Fibroblast of skin of abdomen (primary cell): ENCODE results near the gene CPNE7.
"Not testable (repeated sequence)": the region's sequence is repeated elsewhere in the genome, so short reads cannot be mapped to it uniquely, and the experiment has no call there.

Source experiments
- DNase-seq: peaks from one replicate; pipeline ENCODE4 v3.0.0-alpha.2; 2013

Gene CPNE7

DNA sequence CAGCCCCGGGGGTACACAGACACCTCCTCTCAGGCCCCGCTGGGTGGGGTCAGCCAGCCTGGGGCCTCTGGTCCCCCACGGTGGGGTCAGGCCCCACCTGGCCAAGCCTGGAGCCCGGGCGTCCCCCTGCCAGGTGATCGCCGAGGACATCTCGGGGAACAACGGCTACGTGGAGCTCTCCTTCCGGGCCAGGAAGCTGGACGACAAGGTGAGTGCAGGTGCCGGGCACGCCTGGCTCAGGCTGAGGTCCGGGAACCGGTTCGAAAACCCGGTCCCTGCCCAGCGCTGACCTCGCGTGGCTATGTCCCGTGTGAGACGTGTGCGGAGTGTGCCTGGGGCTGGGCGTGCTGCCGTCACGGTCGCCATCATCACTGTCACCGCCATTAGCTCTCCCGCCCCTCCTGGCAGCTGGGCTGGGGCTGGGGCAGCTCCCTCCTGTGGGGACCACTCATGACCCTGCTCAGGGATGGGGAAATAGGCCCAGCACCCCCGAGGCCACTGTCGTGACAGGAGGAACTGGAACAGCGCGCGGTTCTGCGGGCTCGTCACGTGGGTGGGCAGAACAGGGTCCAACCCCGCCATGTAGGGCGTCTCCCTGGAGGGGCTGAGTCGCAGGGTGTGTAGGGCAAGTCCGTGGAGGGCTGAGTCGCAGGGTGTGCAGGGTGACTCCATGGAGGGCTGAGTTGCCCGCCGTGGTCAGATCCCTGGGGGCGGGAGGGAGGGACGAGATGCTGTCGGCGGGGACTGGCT is 8.5 kb downstream of the CPNE7 start:
- DNase-seq = no peak

DNA sequence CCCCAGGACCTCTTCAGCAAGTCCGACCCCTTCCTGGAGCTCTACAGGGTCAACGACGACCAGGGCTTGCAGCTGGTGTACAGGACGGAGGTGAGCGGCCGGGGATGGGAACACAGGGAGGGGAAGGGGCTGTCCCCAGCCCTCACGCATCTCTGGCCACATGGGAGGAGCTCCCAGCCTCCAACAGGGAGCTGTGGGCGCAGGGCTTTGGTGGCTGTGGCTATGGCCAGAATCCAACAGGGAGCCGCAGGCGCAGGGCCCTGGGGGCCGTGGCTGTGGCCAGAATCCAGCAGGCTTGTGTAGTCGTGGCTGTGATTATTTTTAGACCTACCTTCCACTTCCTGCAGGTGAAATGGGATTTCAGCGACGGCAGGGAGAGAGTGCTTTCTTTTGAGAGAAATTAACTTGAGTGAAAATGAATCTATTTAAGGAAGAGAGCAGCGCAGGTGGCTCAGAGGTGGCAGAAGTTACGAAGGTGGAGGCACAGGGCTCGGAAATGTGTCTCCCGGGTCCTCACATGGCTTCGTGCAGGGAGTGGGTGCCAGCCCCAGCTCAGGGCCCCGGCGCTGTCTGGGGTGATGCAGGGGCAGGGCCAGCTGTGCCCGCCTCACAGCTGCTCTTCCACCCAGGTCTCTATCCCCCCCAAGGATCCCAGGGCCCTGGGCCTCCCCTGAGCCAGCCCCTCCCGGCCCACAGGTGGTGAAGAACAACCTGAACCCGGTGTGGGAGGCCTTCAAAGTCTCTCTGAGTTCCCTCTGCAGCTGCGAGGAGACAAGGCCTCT is 9.4 kb downstream of the CPNE7 start:
- DNase-seq = no peak

DNA sequence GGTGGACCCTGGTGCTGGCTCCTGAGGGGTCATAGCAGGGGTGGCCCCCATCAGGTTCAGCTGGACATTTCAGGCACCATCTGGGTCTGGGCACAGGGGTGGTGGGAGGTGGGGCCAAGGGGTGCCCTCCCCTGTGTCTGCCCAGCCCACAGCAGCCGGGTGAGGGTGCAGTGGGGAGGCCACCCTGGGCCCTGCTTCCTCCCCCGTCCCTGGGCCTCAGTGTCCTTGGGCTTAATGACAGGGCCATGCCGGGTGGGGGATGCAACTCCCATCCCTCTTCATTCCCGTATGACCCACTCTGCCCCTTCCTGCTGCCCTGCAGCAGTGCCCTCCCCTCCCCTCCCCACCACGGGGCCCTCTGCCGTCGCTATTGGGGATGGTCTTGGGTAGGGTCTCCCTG is 10.7 kb downstream of the CPNE7 start:
- no peak for DNase-seq

DNA sequence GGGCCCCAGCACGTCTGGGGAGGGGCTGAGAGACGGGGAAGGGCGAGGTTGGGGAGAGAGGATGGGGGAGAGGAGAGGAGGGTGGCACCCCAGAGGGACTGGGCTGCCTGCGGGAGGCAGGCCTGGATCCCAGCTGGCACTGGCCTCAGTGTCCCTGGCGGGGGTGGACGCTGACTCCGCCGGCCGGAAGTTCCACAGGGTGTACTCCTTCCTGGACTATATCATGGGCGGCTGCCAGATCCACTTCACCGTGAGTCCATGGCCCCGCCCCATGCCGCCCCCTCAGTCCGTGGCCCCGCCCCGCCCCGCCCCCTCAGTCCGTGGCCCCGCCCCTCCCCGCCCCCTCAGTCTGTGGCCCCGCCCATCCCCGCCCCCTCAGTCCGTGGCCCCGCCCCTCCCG is 11.3 kb downstream of the CPNE7 start:
- DNase-seq = no peak

DNA sequence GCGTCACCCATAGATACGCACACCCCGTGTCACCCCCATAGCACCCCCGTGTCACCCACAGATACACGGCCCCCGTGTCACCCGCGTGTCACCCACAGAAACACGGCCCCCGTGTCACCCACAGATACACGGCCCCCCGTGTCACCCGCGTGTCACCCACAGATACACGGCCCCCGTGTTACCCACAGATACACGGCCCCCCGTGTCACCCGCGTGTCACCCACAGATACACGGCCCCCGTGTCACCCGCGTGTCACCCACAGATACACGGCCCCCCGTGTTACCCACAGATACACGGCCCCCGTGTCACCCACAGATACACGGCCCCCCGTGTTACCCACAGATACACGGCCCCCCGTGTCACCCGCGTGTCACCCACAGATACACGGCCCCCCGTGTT is 12.1 kb downstream of the CPNE7 start:
- DNase-seq = not testable (repeated sequence)

DNA sequence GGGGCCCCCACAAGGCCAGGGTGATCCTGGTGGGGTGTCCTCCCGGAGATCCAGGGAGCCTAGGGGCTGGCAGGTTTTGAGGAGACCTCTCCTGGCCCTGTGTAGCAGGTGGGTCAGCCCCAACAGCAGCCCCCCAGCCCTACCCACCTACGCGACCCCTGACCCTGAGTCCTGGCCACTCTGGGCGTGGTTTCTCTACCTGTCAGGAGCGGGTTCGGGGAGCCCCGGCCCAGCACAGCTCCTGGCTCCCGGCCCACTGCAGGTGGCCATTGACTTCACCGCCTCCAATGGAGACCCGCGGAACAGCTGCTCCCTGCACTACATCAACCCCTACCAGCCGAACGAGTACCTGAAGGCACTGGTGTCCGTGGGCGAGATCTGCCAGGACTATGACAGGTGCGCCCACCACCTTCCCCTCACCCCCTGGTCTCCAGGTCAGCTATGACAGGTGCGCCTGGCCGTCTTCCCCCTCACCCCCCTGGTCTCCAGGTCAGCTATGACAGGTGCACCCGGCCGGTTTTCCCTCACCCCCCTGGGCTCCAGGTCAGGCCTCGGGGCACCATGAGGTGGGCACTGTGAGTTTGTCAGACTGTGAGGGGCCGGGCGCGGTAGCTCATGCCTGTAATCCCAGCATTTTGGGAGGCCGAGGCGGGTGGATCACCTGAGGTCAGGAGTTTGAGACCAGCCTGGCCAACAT is 13.0 kb downstream of the CPNE7 start:
- DNase-seq = no peak

DNA sequence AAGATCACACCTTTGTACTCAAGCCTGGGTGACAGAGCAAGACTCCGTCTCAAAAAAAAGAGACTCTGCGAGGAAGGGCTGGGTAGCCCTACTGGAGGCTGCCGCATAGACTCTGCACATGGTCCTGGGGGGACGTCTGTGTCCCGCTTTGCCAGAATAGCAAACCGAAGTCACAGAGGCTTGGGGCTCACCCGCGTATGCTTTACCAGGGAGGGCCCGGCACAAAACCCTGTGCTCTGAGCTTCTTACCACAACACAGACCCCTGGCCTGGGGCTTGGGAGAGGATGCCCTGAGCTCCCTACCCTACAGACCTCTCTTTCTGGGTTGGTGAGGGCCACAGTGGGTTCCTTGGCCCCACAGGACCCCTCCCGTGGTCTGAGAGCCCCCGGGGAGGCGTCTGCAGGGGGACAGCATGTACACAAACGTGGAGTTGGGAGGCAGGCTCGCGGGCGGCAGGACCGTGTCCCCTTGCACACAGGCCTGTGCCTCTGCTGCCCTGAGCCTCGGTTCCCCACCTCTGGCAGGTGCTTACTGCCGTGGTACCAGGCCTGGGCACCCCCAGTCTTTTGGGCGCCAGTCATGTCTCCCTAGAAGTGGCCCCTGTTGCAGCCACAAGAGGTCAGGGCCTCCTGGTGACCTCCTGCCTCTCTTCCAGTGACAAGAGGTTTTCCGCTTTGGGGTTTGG is 13.8 kb downstream of the CPNE7 start:
- no peak for DNase-seq

DNA sequence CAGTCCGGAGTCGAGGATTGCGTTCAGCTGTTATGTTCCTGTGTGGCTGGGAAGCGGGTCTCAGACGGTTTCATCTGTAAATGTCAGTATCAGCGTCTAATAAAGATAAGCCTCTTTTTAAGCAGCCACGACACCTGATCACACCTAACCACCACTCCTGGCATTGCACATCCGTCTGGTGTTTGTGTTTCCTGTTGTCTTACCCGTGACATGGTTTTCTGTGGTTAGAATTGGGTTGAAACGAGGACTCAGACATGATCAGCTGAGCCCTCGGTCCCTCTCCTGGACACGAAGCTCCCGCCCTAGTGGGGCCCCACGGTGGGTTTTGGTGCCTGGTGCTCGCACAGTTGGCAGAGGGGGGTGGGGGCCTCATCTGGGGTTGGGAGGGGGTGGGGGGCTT is 18.3 kb downstream of the CPNE7 start:
- no peak for DNase-seq

DNA sequence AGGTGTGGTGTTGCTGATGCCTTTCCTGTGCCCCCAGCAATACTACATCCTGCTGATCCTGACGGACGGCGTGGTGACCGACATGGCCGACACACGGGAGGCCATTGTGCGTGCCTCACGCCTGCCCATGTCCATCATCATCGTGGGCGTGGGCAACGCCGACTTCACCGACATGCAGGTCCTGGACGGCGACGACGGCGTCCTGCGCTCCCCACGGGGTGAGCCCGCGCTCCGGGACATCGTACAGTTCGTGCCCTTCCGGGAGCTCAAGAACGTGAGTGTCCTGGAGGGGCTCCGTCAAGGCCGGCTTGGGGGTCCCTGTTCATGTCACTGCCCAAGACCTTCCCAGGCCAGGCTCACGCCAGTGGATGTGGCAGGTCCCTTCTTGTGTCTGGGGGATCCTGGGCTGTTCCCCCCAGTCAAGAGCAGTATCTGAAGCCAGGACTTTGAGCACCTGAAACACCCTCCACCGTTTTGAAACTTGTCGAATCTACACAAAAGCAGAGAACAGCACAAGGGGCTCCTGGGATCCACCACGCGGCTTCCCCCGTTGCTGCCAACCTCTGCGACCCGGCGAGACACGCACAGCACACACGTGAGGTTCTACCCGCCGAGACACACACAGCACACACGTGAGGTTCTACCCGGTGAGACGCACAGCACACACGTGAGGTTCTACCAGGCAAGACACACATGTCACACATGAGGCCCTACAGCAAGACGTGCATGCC is 19.9 kb downstream of the CPNE7 start:
- no peak for DNase-seq

DNA sequence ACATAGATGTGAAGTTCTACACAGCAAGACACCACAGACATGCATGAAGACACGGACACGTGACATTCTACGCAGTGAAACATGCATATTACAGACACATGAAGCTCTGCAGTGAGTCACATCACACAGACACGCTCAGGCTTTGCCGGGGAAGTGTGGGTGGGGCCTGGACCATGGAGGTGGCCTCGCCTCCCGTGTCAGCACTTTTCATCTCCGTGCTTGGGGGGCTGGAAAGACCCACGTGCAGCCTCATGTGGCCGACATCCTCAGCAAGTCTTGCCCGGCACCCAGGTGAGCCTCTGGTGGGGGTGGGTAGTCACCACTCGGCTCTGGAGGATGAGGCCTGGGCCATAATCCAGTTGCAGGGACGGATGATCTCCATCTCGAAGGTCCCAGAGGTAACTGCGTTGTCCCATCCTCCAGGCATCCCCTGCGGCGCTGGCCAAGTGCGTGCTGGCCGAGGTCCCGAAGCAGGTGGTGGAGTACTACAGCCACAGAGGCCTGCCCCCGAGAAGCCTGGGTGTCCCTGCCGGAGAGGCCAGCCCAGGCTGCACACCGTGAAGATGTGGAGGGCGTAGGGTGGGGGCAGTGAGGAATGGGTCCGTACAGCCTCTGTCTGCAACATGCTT is 20.6 kb downstream of the CPNE7 start:
- no peak for DNase-seq

DNA sequence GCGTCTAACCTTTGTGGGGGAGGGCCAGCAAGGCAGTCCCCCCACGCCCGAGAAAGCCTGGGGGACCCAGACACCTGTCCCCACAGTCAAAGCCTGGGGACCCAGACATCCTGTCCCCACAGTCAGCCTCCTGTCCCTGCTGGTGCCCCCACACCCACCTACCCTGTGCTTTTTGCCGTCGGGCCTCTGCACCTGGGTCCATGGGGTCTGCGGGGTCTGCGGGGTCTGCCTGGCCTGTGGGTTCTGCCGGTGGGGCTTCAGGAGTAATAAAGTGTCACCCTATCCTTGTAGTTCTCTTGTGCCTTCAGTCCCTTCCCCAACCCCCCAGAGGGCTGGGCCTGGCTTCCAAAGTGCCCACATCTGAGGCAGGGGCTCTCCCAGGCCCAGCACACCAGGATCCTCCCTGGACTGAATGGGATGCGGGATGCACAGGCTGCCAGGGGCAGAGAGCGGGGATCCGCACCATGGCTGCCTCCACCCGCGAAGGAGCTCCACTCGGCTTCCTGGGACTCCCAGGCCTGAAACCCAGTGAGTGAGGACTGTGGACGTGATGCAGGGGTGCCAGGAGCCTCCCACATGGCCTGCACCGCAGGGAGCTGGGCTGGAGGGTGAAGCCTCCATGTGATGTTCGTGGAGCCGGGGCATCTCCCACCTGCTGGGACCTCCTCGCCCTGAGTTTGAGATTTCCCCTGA is 21.5 kb downstream of the CPNE7 start:
- no peak for DNase-seq

DNA sequence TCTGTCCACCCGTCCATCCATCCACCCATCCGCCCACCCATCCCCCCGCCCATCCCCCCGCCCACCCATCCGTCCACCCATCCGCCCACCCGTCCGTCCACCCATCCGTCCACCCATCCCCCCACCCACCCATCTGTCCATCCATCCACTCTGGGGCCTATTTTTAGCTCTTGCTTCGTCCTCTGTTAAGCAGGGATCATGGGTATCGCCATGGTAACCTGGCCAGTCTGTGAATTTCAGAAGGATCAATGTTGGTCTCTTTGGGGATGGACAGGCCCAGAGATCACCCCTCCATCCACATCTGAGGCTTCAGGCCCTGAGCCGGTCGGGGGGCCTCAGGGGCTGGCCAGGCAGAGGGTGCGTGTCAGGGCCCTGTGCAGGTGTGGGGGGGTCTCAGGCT is 22.6 kb downstream of the CPNE7 start:
- DNase-seq = peak; percentile 37

DNA sequence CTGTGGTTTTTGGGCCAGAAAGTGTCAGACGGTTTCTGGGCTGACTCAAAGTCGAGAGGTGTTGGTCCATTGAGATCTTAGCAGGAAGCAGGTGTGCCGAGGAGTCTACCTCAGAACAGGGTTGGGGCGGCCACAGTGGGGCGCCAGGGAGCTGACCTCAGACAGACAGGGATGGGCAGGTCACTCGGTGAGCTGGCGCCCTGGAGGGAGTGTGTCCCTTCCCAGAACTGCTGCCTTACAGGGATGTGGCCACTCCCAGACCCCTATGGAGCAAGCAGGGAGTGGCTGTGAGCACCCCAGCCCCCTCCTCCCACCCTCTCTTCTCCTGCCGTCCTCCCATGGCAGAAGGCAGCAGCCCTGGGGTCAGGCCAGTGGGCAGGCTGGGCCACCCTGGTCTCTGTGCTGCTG is 23.9 kb downstream of the CPNE7 start:
- no peak for DNase-seq

DNA sequence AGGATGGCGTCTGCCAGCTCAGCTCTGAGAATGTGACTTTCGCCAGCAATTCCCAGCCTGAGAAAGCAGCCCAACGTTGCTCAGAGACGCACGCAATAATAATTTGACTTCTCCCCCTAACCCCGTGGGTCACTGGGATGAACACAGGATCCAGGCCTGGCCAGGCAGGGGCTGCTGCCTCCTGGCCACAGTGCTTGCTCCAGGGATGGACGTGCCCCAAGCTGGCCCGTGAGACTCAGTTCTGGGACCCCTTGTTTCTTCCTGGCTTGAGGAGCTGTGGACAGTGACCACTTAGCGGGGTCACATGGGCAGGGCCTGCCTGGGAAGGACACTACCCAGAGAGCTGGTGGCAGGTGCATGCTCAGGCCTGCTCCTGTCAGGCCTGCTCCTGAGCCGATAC is 24.3 kb downstream of the CPNE7 start:
- DNase-seq = no peak

DNA sequence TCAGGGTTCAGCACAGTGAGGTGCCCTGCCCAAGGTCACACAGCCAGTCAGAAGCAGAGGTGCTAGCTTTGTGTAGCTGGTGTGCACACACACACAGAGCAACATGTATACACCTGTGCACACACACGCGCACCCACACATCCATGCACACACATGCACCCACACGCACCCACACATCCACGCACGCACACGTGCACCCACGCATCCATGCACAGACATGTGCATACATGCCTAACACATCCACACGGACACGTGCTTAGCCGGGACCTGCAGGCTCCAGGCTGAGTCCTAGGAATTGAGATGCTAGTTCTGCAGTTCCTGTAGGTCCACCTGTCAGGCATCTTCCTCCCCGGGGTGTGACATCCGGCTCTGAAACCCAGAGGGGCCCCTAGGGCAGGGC is 24.9 kb downstream of the CPNE7 start:
- no peak for DNase-seq

DNA sequence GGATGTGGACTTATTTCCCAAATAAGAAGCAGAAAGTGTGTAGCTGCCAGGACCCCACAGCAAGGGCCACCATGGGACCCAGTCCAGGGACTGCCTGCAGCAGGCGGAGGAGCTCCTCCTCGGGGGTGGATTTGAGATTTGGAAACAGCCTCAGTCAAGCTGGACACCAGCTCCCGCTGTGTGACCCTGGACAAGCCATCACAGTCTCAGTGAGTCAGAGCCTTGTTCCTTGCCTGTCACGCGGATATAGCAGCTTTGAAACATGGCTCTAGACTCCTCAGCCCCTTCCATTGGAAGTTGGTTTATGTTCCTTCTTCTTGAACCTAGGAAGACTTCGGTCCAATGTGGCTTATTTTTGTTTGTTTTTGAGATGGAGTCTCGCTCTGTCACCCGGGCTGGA is 25.4 kb downstream of the CPNE7 start:
- no peak for DNase-seq

DNA sequence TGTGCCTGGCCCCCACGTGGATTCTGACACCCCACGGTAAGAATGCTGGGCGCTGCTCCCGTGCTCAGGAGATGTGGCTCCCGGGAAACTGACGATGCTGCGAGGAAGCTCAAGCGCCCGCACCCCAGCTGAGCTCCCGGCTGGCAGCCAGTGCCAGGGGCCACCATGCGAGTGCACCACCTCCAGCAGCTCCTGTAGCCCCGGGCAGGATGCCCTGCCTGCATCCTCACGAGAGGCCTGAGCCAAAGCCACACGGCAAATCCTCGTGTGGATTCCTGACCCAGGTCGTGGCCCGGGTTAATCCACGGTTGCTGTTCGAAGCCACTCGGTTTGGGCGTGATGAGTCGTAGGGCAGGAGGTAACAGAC is 26.3 kb downstream of the CPNE7 start:
- DNase-seq = no peak

DNA sequence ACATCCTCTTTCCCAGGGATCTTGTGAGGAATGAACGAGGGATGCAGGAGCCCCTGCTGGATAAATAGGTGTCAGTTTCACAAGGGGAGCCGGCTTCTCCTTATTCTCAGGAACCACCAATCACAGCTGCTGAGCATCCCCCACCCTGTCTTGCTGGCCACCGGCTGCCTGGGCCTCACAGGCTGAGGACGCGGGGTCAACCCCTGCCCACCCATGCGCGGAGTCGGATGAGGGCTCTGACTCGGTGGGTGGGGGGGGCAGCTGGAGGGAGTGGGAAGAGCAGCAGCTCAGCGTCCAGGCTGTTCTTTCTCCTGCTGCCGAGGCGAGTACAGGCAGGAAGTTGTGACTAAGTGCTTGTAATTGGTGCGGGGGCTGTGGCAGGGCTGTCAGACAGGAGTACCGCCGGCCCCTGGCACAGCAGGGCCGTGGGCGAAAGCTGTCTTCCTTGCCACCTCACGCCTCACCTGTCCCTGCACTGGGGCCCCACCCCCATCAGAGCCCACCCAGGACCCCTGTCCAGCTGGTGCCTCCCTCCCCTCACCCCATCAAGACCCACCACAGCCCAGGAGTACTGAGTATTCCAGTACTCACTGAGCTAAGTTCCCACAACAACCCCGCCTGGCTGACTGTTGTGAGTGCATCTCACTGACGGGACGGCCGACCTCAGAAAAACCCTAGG is 26.9 kb downstream of the CPNE7 start:
- DNase-seq = peak; percentile 79

DNA sequence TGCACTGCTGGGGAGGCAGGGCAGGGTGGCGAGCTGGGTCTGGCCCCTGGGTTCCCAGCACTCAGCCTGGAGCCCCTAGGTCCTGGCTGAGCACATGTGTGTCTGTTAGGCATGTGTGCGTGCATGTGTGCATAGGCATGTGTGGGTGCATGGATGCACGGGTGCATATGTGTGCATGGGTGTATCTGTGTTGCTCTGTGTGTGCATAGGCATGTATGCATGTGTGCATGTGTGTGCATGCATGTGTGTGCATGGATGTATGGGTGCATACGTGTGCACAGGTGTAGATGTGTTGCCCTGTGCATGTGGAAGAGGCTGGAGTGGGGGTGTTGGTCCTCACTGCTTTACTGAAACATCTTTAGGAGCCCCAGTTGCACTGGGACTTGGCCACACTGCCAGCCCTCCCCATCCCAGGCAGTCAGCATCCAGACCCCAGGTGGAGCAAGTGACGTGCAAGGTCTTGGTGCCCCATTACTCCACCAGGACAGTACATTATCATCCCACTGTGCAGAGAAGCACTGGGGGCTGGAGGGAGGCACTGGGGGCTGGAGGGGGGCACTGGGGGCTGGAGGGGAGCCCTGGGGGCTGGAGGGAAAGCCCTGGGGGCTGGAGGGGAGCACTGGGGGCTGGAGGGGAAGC is 27.5 kb downstream of the CPNE7 start:
- DNase-seq = no peak

DNA sequence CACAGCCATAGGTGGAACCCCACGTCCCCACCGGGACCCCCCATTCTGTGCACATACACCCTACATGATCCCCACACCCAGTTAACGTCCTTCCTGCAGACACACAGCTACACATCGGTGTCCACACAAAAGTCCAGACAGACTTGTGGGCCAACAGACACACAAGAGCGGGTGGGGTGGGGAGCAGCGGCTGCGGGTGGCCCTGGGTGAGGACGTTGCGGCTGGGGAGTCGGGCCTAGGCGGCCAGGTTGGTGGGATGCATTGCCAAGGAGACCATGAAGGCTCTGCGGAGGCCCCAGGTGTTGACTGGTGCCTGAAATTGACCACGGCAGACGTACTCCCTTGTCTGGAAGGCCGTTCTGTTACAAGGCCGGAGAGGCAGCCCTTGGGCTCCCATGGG is 29.2 kb downstream of the CPNE7 start:
- DNase-seq = no peak
